ENCODE data around the gene CARD9.
"Not testable (repeated sequence)": the region's sequence is repeated elsewhere in the genome, so short reads cannot be mapped to it uniquely, and the experiment has no call there.

CARD9 gene

GRCh38 chr9:136363106-136363948, 10.1 kb downstream of the CARD9 start, which contains the start of gene DNLZ:
DNLZ (minus strand) TSS chr9:136363744; CDS start chr9:136363714, 30 bp downstream.
- peak; percentile 93 for DNase-seq

DNA sequence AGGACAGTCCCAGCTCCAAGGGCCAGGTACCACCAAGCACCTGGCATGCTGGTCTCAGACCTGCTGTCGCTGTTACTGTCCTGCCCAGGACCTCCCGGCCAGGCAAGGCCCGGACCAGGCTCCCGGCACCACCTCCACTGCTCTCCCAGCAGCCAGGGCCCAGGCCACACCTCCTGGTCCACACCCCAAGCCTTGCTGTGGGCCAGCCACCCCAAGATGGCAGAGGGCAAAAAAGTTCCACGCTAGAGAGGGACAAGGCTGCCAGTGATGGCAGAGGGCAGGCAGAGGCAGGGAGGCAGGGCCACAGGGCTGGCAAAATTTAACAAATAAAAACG, 11.1 kb downstream of the CARD9 start:
- no peak for DNase-seq

GRCh38 chr9:136361754-136362449, 11.6 kb downstream of the CARD9 start:
- DNase-seq: no peak

DNA sequence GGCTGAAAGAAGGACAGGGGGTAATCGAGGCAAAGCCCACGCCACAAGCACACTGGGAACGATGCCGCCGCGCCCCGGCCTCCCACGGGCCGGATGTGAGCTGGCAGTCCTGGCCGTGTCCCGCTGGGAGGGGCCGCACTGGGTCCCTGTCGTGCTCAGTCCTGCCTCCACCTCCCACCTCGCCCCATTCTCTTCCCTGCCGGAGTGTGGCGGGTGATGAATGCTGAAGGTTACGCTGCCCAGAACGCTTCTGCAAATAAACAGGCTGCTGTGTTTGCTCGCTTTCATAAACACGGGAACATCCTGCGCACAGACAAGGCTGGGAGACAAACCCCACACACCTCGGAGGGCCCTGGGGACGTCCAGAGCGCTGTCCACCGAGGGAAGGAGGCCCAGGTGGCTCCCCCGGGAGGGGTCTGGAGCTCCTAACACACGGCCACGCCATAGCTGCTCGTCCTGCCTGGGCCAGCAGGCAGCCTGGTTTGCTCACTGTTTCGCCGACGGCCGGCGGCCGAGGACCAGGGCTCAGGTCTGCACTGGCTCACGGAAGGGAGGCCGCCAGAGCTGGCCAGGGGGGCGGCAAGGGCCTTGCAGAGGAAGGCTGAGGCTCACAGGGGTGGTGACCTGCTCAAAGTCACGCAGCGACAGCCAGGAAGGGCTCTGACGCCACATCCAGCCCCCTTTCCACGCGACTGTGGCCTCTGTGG, 12.3 kb downstream of the CARD9 start:
- DNase-seq: no peak

- no peak for DNase-seq
Observed at GRCh38 chr9:136359774-136360718, 13.4 kb downstream of the CARD9 start.

DNA sequence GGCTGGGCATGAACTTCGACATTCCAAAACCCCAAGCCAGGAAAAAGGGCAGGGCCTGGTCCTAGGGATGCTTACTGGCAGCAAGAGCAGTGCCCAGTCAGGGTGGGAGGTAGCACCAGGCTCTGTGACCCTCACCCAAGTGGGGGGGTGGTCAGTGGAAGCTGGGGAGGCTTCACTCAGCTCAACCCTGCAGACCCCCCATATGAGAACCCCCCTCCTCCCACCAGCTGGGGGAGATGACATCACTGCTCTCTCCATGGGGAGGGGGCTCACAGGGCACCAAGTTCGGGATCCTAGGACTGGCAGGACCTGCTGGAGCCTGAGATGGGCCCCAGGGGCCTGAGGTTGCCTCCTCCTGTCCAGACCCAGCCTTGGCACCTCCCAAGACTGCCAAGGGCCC, 14.6 kb downstream of the CARD9 start:
- no peak for DNase-seq

- DNase-seq: no peak
Observed at GRCh38 chr9:136358016-136358415, 15.5 kb downstream of the CARD9 start.

- no peak for DNase-seq
Observed at GRCh38 chr9:136357202-136357725, 16.2 kb downstream of the CARD9 start.

DNA sequence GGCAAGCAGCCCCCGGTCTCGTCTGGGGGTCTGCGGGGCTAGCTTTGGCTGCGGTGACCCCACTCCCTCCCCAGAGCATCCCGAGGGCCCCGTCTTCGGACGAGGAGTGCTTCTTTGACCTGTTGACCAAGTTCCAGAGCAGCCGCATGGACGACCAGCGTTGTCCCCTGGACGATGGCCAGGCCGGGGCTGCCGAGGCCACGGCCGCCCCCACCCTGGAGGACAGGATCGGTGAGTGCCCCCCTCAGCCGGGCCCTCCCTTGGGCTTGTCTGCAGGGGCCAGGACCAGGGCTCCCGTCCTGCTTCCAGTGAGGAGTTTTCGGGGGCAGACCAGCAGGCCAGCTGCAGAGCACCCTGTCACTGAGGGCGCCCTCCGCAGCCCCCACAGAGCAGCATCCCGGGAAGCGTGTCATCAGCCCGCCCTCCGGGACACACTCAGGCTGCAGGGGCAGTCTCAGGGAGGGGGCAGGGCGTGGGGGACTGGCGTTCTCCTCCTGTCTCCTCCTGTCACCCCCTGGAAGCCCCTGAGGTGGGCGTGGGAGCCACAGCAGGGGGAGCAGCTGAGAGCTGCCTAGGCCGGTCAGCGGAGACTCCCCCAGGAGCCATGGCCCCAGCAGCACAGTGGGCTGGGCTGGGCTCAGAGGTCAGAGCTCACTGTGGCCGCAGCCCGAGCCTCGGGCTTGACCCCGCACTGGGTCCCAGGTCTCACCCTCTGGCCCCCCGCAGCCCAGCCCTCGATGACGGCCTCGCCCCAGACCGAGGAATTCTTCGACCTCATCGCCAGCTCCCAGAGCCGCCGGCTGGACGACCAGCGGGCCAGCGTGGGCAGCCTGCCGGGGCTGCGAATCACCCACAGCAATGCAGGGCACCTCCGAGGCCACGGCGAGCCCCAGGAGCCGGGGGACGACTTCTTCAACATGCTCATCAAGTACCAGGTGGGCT, 17.6 kb downstream of the CARD9 start:
- DNase-seq: no peak

- DNase-seq: no peak
Observed at GRCh38 chr9:136354592-136355085, 18.8 kb downstream of the CARD9 start.

GRCh38 chr9:136353757-136354488, 19.5 kb downstream of the CARD9 start:
- DNase-seq: no peak

DNA sequence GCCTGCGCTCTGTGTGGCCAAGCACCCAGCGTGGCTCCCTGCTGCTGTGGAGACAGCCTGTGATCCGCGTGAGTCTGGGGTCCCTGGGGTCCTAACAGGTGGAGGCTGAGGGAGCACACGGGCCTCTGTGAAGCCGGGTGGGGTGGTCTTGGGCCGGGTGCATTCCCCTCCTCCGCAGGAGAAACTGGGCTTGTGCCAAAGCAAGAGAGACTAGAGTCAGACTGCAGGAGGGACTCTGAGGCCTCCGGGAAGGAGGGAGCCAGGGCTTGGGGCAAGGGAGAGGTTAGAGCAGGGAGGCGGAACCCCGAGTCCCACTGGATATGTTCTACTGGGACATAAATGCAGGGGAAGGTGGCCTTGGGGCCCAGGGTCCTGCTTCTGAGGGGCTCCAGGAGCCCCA, 20.4 kb downstream of the CARD9 start:
- no peak for DNase-seq

DNA sequence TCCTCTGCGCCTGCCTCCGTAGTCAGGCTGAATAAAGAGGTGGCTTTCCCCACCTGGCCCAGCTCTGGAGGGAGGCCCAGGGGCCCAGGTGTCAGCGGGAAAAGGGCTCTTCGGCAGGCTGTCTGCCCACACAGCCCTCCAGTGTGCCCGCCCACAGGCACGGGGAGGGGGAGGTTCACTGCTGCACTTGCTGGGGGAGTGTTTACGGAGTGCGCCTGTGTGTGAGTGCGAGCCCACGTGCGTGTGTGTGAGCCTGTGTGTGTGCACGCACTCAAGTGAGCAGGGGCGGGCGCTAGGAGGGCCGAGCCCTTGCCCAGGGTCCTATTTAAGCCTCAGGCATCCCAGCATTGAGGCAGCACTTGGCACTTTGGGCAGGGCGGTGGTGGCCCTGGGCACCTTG, 20.8 kb downstream of the CARD9 start:
- no peak for DNase-seq

GRCh38 chr9:136351868-136352267, 21.6 kb downstream of the CARD9 start:
- DNase-seq: not testable (repeated sequence)

DNA sequence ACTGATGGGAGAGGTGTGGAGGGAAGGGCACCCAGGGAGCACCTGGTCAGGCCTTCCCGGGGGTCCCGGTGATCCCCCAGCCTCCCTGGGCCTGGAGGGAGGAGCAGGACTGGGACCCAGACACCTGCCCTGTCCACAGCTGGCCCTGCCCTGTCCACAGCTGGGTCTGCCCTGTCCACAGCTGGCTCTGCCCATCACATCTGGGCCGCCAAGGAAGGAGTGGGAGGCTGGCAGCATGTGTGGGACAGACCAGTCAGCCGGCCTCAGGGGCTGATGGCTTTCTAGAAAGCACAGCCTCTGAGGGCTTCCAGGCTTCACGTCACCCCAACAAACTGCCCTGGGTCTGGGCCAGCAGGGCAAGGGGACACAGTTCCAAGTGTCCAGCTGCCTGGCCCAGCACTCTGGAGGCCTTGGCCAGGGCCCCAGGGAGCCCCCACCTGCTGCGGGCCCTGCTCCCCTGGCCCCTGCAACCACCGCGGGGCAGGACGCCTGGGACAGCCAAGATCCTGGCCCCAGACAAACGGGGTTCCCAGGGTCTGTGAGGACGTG, 22.1 kb downstream of the CARD9 start:
- DNase-seq: no peak

- DNase-seq: no peak
Observed at GRCh38 chr9:136349546-136349945, 23.9 kb downstream of the CARD9 start.

DNA sequence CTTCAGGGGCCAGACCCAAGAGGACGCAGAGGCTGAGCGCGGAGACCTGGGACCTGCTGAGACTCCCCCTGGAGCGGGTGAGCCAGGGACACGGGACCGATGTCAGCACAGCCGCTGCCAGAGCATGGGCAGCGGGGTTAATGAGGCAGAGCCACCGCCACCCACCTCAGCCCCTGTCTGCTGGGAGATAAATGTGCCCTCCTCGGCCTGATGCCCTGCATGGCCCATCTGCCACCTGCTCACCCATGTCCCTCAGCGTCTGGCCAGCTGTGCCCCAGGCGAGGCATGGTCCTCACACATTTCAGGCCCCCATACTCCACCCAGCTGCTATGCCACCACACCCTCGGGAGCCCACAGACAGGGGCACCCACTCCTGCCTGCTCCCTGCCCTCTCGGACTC, 24.8 kb downstream of the CARD9 start:
- no peak for DNase-seq

DNA sequence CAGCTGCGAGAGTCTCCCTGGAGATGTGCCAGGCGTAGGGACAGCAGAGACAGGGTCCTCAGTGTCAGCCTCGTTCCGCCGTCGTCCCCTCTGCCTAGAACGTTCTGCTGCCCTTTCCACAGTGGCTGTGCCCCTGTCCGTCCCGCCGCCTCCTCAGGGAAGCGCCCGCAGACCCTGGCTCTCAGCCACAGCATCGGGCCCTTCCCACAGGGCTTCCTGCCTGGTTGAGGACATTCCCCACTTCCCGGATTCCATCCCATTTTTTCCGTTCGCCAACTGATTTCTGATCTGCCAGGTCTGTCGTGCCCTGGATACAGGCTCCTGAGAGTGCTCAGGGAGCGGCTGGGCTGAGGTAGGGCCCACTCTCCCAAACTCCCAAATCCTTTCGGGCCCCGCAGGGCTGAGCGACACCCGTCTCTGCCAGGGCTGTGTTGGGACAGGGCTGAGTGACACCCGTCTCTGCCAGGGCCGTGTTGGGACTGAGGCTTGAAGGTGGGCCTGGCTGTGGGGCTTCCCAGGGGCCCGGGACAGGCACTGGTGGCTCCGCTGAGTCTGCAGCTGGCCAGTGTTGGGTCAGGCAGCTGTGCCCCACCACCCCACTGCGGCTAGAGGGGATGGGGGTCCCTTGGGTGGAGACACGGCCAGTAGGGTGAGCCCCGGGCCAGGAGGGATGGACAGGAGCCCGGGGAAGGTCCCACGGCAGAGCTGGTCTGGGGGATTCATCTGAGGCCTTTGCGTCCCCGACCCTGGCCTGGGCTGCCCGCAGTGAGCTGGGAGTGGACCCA, 25.8 kb downstream of the CARD9 start:
- no peak for DNase-seq

- DNase-seq: no peak
Observed at GRCh38 chr9:136346927-136347465, 26.5 kb downstream of the CARD9 start.
